ENCODE results near the gene TNFAIP8L2. TPM values are rescaled to one million over a fixed set of nuclear protein-coding genes. Genes with fewer than 3 reads are reported as not detected.
"Not testable (repeated sequence)": the region's sequence is repeated elsewhere in the genome, so short reads cannot be mapped to it uniquely, and the experiment has no call there.

Gene TNFAIP8L2
- total RNA-seq, 1 donor from 2014 or later: 4.6 TPM

- no peak for DNase-seq (ENCODE audit: low spot score)
Observed at GRCh38 chr1:151146072-151146411, 10.4 kb upstream of the TNFAIP8L2 start.

GRCh38 chr1:151146412-151147131 lies 9.9 kb upstream of the TNFAIP8L2 start, which contains the start of gene SEMA6C:
SEMA6C (minus strand) TSS chr1:151146631; CDS start chr1:151142621, 4,010 bp downstream.
- peak; percentile 94 for DNase-seq (ENCODE audit: low spot score)

DNA sequence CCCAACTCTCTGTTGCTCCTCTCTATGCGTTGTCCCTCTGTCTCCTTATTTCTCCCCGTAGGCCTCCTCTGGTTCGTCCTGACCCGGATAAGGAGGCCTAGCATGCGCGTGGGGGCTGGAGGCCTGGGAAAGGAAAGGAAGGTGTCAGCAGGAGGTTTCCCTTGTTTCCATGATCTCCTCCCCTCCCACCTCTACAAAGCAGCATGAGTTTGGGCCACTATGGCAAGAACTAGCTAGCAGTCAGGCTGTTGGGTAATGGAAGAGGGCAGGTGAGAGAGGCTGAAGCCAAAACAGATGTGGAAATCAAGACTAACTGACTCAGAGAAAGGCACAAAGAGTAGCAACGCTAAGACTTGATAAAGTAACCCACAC lies 9.3 kb upstream of the TNFAIP8L2 start:
- DNase-seq (ENCODE audit: low spot score): no peak

GRCh38 chr1:151147665-151148064 lies 8.8 kb upstream of the TNFAIP8L2 start:
- no peak for DNase-seq (ENCODE audit: low spot score)

DNA sequence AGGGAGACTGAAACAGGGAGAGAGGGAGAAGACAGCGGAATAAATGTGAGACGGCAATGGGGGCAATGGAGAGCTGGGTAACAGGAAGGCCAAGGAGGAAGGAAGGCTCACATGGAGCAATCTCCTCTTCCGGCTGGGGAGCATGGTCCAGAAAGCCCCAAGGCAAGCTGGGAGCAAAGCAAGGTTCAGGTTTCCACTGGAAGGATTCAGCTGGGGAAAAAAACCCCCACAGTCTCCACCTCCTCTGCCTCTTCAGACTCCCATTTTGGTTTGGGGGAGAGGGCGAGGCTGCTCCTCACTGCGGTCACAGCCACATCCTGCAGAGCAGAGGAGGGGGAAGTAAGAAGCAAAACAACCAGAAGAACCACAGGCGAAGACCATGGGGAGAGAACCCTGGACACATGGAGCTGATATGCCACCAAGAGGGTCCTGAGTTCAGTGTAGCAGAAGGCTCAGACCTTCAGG lies 650 bp downstream of the TNFAIP8L2 start:
- no peak for DNase-seq (ENCODE audit: low spot score)

- no peak for DNase-seq (ENCODE audit: low spot score)
Observed at GRCh38 chr1:151158326-151158725, 1.9 kb downstream of the TNFAIP8L2 start.

DNA sequence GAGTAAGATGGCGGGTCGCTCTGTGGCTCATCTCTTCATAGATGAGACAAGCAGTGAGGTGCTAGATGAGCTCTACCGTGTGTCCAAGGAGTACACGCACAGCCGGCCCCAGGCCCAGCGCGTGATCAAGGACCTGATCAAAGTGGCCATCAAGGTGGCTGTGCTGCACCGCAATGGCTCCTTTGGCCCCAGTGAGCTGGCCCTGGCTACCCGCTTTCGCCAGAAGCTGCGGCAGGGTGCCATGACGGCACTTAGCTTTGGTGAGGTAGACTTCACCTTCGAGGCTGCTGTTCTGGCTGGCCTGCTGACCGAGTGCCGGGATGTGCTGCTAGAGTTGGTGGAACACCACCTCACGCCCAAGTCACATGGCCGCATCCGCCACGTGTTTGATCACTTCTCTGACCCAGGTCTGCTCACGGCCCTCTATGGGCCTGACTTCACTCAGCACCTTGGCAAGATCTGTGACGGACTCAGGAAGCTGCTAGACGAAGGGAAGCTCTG lies 2.4 kb downstream of the TNFAIP8L2 start:
- no peak for DNase-seq (ENCODE audit: low spot score)

DNA sequence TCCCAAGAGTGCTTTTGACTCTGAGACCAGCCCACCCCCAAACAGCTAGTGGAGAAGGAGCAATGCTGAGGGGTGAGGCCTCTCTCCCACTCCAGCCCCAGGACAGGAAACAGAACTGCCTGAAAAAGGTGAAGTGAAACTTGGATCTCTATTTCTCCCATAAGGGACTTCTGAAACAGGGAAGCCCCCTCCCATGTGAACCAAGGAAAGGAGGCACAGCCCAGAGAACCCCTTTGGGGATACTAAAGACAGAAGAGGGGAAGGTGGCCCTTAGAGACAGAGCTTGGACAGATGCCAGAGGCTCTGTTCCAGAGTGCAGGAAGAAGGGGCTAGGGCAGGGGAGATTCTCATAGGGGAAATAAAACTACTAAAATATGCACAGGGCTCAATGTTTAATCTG lies 2.9 kb downstream of the TNFAIP8L2 start:
- DNase-seq (ENCODE audit: low spot score): no peak

- no peak for DNase-seq (ENCODE audit: low spot score)
Observed at GRCh38 chr1:151164732-151165280, 8.4 kb downstream of the TNFAIP8L2 start.

DNA sequence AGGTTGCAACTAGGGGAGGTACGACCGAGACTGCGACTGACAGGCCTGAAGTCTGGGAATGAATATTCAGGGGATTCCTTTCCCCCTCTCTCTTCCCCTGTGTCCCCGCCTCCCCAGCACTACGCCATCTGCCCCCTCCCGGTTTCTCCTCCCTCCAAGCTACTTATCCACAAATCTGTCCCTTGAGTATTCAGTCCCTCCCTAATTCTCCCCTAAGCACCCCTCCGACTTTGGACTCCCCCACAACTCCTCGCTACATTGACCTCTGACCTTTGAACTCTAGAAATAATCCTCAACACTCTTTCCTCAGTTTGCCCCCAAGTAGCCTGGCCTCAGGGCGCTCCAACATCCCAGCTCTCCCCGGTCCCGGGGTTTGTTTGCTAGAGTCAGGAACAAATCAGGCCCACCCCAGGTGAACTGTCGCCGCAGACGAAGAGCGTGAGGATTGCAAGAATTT lies 8.9 kb downstream of the TNFAIP8L2 start:
- no peak for DNase-seq (ENCODE audit: low spot score)

DNA sequence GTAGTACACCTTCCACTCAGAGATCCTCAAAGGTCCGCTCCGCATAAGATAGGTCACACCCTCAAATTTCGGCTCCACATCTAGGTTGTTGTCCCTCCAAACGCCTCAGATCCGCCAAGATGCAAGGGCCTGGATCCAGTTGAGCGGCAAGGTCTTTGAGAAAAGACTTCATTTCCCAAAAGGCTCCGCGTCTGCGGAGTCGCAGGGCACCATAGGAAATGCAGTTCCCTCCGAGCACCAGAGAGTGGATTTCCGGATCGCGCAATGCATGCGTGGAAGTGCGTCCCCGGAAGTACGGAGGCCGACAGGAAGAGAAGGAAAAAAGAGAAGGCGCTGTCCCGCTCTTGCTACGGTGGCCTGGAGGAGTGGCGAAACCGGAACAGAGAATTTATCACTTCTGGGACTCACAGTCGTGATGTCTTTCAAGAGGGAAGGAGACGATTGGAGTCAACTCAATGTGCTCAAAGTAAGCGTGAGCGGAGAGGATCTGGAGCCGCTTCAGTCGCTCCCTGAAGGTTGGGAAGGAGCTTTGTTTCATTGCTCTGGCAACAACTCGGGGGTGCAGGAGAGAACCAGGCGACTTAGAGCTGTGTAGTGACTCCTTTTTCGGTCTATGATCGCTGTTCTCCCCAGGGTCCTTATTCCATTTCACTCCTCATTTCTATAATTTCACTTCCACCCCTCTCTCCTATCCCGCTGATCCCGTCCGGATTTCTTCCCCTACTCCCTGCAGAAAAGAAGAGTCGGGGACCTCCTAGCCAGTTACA lies 9.5 kb downstream of the TNFAIP8L2 start, which contains the start of the genes LYSMD1 and SCNM1:
LYSMD1 (minus strand) TSS at position 165 of the 767 bp plus-strand sequence. CDS start 644 bp downstream, outside the sequence.
SCNM1 (plus strand) TSS at position 407 of the 767 bp plus-strand sequence; CDS start at position 416, 9 bp downstream.
- peak; percentile 99 for DNase-seq (ENCODE audit: low spot score)

GRCh38 chr1:151166505-151166956 lies 10.1 kb downstream of the TNFAIP8L2 start:
- no peak for DNase-seq (ENCODE audit: low spot score)

- no peak for DNase-seq (ENCODE audit: low spot score)
Observed at GRCh38 chr1:151167116-151167515, 10.7 kb downstream of the TNFAIP8L2 start.

DNA sequence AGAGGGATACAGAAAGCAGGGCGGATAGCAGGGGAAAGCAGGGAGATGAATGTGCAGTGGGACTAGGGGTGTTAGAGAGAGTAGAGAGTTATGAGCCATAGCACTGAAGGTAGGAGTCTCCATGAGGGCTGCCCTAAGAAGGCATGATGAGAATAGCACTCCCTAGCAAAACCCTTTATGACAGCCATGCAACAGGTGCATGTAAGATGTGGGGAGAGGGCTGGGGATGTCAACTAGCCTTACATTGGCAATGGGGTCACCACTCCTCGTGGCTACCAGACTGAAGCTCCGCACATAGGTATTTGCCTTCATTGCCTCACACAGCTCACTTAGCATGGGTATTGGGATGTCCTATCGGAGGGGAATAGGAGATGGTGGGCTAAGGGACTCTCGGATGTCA lies 14.7 kb downstream of the TNFAIP8L2 start:
- DNase-seq (ENCODE audit: low spot score): no peak

DNA sequence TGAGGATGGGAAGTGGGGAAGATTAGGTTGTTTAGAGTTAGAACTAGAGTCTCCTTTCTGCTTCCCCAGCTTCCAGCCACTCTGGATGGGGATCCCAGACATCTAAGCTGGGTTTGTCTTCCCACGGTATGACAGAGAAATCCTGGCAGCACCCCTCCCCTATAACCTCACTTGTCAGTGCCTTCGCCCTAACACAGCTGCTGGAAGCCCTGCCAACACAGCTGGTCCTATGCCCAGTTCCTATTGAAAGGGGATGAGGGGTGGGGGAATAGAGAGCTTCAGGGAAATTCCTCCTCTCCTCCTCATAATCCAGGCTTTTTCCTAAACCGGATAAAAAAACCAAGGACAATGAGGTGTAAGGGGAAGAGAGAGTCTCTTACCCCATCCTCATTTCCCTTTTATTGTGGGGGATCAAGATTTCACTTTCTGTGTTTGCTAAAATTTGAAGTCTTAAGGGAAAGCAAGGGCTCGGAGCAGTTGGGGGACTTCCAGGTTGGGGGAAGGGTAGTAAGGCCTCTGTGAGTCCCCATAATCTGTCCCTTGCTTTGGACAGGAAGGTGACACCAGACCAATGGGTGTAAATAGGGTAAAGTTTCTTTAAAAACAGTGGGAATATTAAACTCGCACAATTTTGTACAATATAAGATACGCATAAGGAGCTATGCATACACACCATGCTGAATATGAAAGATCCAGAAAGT lies 18.7 kb downstream of the TNFAIP8L2 start:
- no peak for DNase-seq (ENCODE audit: low spot score)

DNA sequence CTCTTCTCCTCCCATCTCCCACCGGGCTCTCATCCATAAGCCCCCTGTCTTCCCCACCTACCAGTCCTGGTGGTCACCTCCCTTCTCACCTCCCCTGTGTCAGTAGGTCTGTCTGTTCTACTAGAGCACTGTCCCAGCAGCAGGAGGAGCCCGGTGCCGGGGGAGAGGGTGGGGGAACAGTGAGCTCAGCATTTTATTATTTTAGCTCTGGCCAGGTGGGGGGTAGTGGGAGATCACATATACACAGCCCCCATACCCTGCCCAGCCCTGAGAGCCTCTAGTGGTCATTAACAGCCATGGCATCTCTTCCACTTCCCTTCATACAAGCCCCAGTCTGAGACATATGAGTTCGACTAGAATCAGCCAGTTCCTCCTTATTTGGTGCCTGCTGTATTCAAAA lies 19.4 kb downstream of the TNFAIP8L2 start, which contains the start of gene TMOD4:
TMOD4 (minus strand) TSS at position 119 of the 400 bp plus-strand sequence. CDS start 1,106 bp downstream, outside the sequence.
- DNase-seq (ENCODE audit: low spot score): no peak

DNA sequence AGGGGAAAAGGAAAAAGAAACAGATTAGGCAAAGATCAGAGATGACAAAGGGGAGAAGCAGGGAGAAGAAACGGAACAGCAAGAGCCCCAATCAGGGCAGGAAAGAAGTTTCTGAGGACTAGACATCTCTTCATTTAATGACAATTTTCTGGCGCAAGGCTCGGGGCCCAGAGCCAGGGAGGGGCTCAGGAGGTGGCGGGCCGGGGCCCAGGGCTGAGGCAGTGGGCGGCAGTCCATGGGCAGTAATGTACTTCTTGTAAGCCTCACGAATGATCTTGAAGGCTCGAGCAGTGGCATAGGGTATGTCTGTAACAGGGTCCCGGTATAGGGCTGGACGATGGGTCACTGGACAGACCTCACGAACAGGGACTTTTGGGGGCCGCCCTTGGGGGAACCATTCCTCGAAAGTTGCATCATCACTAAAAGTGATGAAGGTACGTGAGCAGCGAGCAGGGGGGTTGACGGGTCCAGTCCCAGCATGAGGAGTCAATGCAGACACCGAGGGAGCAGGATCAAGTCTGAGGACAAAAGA lies 20.1 kb downstream of the TNFAIP8L2 start:
- DNase-seq (ENCODE audit: low spot score): no peak

DNA sequence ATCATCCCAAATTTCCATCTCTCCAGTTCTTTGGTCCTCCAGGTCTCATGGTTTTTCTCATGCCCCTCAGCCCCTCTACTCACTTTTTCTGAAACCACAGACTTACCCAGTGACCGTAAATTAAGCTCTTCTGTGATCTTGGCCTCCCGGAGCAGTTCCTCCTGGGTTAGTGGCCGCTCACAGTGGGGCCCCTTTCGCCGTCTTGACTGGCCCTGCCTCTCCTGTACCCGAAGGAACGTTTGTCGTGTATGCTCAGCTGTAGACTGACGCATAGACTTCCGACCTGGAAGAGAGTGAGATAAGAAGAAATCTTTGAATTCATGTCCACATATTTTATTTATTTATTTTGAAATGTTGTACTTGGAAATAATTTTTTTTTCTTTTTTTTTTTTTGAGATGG lies 27.8 kb downstream of the TNFAIP8L2 start:
- DNase-seq (ENCODE audit: low spot score): no peak

DNA sequence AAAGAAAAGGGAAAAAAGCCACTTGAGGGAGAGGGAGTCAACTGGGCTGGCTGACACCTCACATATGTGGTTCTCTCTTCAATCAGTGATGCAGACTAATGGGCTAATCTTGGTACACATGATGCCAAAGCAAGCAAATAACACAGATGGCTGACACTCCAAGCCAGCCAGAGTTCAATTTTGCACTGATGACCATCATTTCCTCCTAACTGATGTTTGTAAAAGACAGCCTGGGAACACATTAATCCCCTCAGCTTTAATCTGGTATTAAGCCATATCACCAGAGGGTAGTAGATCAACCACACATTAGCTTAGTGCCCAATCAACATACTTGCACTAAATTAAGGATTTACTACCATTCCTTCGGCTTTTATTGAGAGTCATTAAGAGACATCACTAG lies 30.8 kb downstream of the TNFAIP8L2 start:
- DNase-seq (ENCODE audit: low spot score): no peak

- not testable (repeated sequence) for DNase-seq (ENCODE audit: low spot score)
Observed at GRCh38 chr1:151188667-151189066, 32.2 kb downstream of the TNFAIP8L2 start.

Data from mucosa of gallbladder (tissue), 1 donor.